DND-41 (cell line): Measurements from ENCODE around the gene OPCML.

ENCODE experiments used
- CTCF ChIP-seq: IDR thresholded peaks from 2 replicates; pipeline ENCODE4 v1.5.1; 2012; ENCODE audit warnings: borderline replicate concordance, low read length, moderate library complexity, mild to moderate bottlenecking; ENCODE audit not compliant: poor library complexity, severe bottlenecking; ENCODE audit errors: extremely low read depth
- EZH2 ChIP-seq: IDR thresholded peaks from 3 replicates; pipeline ENCODE4 v1.6.1; 2012; ENCODE audit warnings: borderline replicate concordance, low read depth, mild to moderate bottlenecking, moderate library complexity, low read length, inconsistent platforms; ENCODE audit not compliant: severe bottlenecking

- TF ChIP-seq CTCF = no peak
- no peak for TF ChIP-seq EZH2
Measured at GRCh38 chr11:132649277-132649676, 883.0 kb downstream of the OPCML start.
